B cell (primary cell): ENCODE data around the gene UBQLN3. TPM values are rescaled to one million over a fixed set of nuclear protein-coding genes. Genes with fewer than 3 reads are reported as not detected.

Experiments used
- ATAC-seq: fragments of 200-7000 bp; cut with Tn5 transposase; one replicate; pipeline ENCODE4 v1.10.0; 2021; ENCODE audit warnings: low read depth, mild to moderate bottlenecking, moderate number of reproducible peaks, moderate library complexity
- CTCF ChIA-PET: fragments of 350-600 bp; sonication (Branson Sonifier 250); formaldehyde crosslinking; loops from one replicate; lab custom pipeline; 2021; ENCODE audit warnings: antibody characterized with exemption, inconsistent platforms; lab: Charles Lee
- POLR2A ChIA-PET: fragments of 350-600 bp; sonication (Branson Sonifier 250); formaldehyde crosslinking; loops from one replicate; lab custom pipeline; 2021; ENCODE audit warnings: antibody characterized with exemption; lab: Charles Lee
- DNase-seq: peaks from one replicate; pipeline ENCODE4 v3.0.0; 2013
- H2AFZ ChIP-seq: 2 replicates; pipeline ENCODE4 v1.6.1; 2012; ENCODE audit warnings: mild to moderate bottlenecking, low read depth, low read length; ENCODE audit not compliant: insufficient read depth, poor library complexity, severe bottlenecking
- H3K27ac ChIP-seq, 2 donors: 1 replicate in 1 of 2; 2 replicates in 1 of 2; pipeline ENCODE4 v1.5.1; 2012 to 2013; ENCODE audit warnings: low read length in 2 of 2, mild to moderate bottlenecking in 2 of 2, moderate library complexity in 1 of 2
- H3K27me3 ChIP-seq, 4 experiments: fragments of 200-600 bp in 1 of 4; sonication (generic) in 1 of 4; replicated peaks in 1 of 4; 1 replicate in 2 of 4; 2 replicates in 2 of 4; pipeline versions ENCODE4 v1.6.1 to v1.7.0; 2013 to 2016; ENCODE audit warnings: low read length in 3 of 4, mild to moderate bottlenecking in 2 of 4, mixed read lengths in 1 of 4, moderate library complexity in 1 of 4; ENCODE audit not compliant: insufficient read depth in 4 of 4, control insufficient read depth in 3 of 4; ENCODE audit errors: control extremely low read depth in 1 of 4
- H3K36me3 ChIP-seq, 2 experiments: replicated peaks in 1 of 2; 1 replicate in 1 of 2; 2 replicates in 1 of 2; pipeline versions ENCODE4 v1.6.1 to v1.7.1; 2013; ENCODE audit warnings: low read length in 1 of 2; ENCODE audit not compliant: insufficient read depth in 2 of 2, control insufficient read depth in 1 of 2; ENCODE audit errors: control extremely low read depth in 1 of 2, extremely low read depth in 1 of 2
- H3K4me1 ChIP-seq, 2 donors: fragments of 200-600 bp in 1 of 2; sonication (generic) in 1 of 2; 1 replicate in 1 of 2; 2 replicates in 1 of 2; pipeline versions ENCODE4 v1.5.1 to v1.6.1; 2013 to 2017; ENCODE audit warnings: low read length in 2 of 2; ENCODE audit not compliant: control insufficient read depth in 2 of 2, insufficient read depth in 2 of 2
- H3K4me2 ChIP-seq: replicated peaks from 2 replicates; pipeline ENCODE3; 2012; ENCODE audit warnings: mild to moderate bottlenecking, low read depth, low read length; ENCODE audit not compliant: poor library complexity, severe bottlenecking
- H3K4me3 ChIP-seq, 5 experiments: fragments of 200-600 bp in 1 of 5; sonication (generic) in 1 of 5; 1 replicate in 3 of 5; 2 replicates in 2 of 5; pipeline versions ENCODE4 v1.5.1 to v1.7.0; 2011 to 2016; ENCODE audit warnings: low read length in 4 of 5, mild to moderate bottlenecking in 4 of 5, low read depth in 2 of 5, control low read depth in 1 of 5, moderate library complexity in 1 of 5; ENCODE audit not compliant: insufficient read depth in 1 of 5; ENCODE audit errors: control extremely low read depth in 1 of 5, extremely low read depth in 1 of 5
- H3K79me2 ChIP-seq: fragments of 200-600 bp; sonication (generic); one replicate; pipeline ENCODE4 v1.6.0; 2016; ENCODE audit warnings: low read length; ENCODE audit not compliant: control insufficient read depth, insufficient read depth
- H3K9ac ChIP-seq: fragments of 200-600 bp; sonication (generic); 2 replicates; pipeline ENCODE4 v1.6.1; 2017; ENCODE audit warnings: mild to moderate bottlenecking, low read length, moderate library complexity
- H3K9me3 ChIP-seq, 3 donors: one replicate each; pipeline versions ENCODE4 v1.6.1 to v1.7.1; 2013; ENCODE audit warnings: low read length in 2 of 3; ENCODE audit not compliant: control insufficient read depth in 2 of 3, insufficient read depth in 1 of 3; ENCODE audit errors: control extremely low read depth in 1 of 3
- H4K20me1 ChIP-seq: 2 replicates; pipeline ENCODE4 v1.6.0; 2012; ENCODE audit warnings: mild to moderate bottlenecking, low read length; ENCODE audit not compliant: insufficient read depth, control insufficient read depth, poor library complexity, severe bottlenecking
- H3K27ac Mint-ChIP-seq: one replicate; pipeline ENCODE4 v1.8.0; 2021; ENCODE audit warnings: mixed read lengths
- H3K27me3 Mint-ChIP-seq: one replicate; pipeline ENCODE4 v1.8.0; 2021; ENCODE audit warnings: mixed read lengths
- H3K4me1 Mint-ChIP-seq: one replicate; pipeline ENCODE4 v1.8.0; 2021; ENCODE audit warnings: mixed read lengths
- H3K4me3 Mint-ChIP-seq: one replicate; pipeline ENCODE4 v1.8.0; 2021; ENCODE audit warnings: mixed read lengths
- H3K9me3 Mint-ChIP-seq: one replicate; pipeline ENCODE4 v1.8.0; 2022; ENCODE audit warnings: mixed read lengths; ENCODE audit not compliant: insufficient read depth
- EZH2 ChIP-seq: IDR thresholded peaks from 2 replicates; pipeline ENCODE4 v1.6.1; 2012; ENCODE audit warnings: borderline replicate concordance, low read depth, mild to moderate bottlenecking, moderate library complexity, low read length; ENCODE audit not compliant: insufficient read depth, poor library complexity, severe bottlenecking
- WGBS: methylation state at CpG from one replicate; pipeline ENCODE4 v1.1.5; 2013; ENCODE audit warnings: missing lambda C conversion rate; ENCODE audit not compliant: insufficient coverage; 5-methylcytosine and 5-hydroxymethylcytosine counted together
- intact Hi-C: fragments of 100-400 bp; cut with micrococcal nuclease; formaldehyde crosslinking; loops from one replicate; pipeline ENCODE4 v1.10.0; 2022
- polyA plus RNA-seq: library from polyadenylated mRNA; depleted of rRNA; stranded (reverse); fragments of >200 nt; gene quantifications from 2 replicates; pipeline ENCODE4 v1.2.3, GENCODE V29; 2012
- total RNA-seq, 2 donors: library from RNA; stranded (reverse); fragments of 120-200 nt in 1 of 2; gene quantifications; 1 replicate in 1 of 2; 2 replicates in 1 of 2; pipeline versions ENCODE4 v1.2.3 to v1.2.4, GENCODE V29; 2013 to 2022
- TF ChIP-seq, protein P1 (sequence below): fragments of 200-600 bp; IDR thresholded peaks from one replicate; pipeline ENCODE4 v1.8.0; 2022; ENCODE audit warnings: antibody characterized with exemption, mild to moderate bottlenecking

The UBQLN3 gene
- total and polyA plus RNA-seq, 2 donors (not counting 1 experiment from before 2014, with no cell fraction given): 0.59 TPM; not detected in 1

DNA sequence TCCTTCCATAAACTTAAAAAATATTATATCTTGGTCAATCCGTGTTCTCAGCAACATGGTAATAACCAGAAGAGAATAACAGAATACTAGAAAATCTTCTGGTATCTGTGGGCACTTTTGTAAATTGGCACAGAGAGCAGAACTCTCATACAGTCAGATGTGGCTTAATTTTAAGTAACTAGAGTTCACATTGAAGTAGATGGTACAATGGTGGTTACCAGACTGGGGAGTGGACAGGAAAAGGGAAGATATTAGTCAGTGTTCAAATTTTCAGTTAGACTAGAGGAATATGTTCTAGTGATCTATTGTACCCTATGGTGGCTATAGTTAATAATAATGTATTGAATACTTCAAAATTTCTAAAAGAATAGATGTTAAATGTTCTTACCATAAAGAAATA, 31.7 kb upstream of the UBQLN3 start:
- Histone ChIP-seq H4K20me1 (no peaks in the 10 kb centered on the region), H3K36me3 (no peaks in the 10 kb centered on the region), H3K27ac (no peak overlapping the region), H3K27me3 (no peaks in the 10 kb centered on the region), H3K4me2 (no peak overlapping the region), H3K79me2 (no peaks in the 10 kb centered on the region), H3K4me3 (no peak overlapping the region), H3K4me1 (no peaks in the 10 kb centered on the region), H3K9ac (no peak overlapping the region), H3K9me3 (peaks cover 0 to 4% (median 1%) of the 10 kb centered on the region in 3 donors), H2AFZ (no peak overlapping the region)
- intact Hi-C loops: no loop called here
- POLR2A ChIA-PET: no interaction called here
- no CpG with 5 or more reads among the region's 1 CpG for WGBS
- Mint-ChIP-seq H3K4me1 (no peaks in the 10 kb centered on the region), H3K27me3 (peaks cover 9% of the 10 kb centered on the region), H3K27ac (no peak overlapping the region), H3K4me3 (no peak overlapping the region), H3K9me3 (no peaks in the 10 kb centered on the region)
- TF ChIP-seq, protein P1, sequence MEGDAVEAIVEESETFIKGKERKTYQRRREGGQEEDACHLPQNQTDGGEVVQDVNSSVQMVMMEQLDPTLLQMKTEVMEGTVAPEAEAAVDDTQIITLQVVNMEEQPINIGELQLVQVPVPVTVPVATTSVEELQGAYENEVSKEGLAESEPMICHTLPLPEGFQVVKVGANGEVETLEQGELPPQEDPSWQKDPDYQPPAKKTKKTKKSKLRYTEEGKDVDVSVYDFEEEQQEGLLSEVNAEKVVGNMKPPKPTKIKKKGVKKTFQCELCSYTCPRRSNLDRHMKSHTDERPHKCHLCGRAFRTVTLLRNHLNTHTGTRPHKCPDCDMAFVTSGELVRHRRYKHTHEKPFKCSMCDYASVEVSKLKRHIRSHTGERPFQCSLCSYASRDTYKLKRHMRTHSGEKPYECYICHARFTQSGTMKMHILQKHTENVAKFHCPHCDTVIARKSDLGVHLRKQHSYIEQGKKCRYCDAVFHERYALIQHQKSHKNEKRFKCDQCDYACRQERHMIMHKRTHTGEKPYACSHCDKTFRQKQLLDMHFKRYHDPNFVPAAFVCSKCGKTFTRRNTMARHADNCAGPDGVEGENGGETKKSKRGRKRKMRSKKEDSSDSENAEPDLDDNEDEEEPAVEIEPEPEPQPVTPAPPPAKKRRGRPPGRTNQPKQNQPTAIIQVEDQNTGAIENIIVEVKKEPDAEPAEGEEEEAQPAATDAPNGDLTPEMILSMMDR: no peak
- TF ChIP-seq EZH2: no peak
- ATAC-seq: no peak
- CTCF ChIA-PET: no interaction called here
- DNase-seq: no peak

DNA sequence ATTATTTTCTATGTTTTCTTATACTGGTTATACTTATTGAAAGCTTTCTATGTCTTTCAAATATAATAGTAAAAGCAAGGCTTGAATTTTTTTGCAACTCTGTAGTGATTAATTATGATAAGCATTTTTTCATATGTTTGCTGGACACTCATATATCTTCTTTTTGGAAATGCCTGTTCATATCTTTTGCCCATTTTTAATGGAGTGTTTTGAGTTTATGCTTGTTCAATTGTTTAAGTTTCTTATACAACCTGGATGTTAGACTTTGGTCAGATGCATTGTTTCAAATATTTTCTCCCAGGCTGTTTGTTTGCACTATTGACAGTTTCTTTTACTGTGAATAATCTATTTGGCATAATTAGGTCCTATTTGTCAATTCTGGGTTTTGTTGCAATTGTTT, 26.7 kb upstream of the UBQLN3 start:
- H3K9me3 Mint-ChIP-seq: no peaks in the 10 kb centered on the region
- Histone ChIP-seq H3K27me3 (no peaks in the 10 kb centered on the region), H3K36me3 (no peaks in the 10 kb centered on the region), H3K79me2 (no peaks in the 10 kb centered on the region), H3K4me2 (no peak overlapping the region), H3K4me3 (no peak overlapping the region), H3K9me3 (peaks cover 0 to 4% (median 1%) of the 10 kb centered on the region in 3 donors), H4K20me1 (no peaks in the 10 kb centered on the region), H3K4me1 (no peaks in the 10 kb centered on the region), H3K9ac (no peak overlapping the region), H3K27ac (no peak overlapping the region), H2AFZ (no peak overlapping the region)
- no peak overlapping the region for H3K4me3 Mint-ChIP-seq
- no peak overlapping the region for H3K27ac Mint-ChIP-seq
- TF ChIP-seq EZH2: no peak
- TF ChIP-seq, protein P1: no peak
- peaks cover 12% of the 10 kb centered on the region for H3K27me3 Mint-ChIP-seq
- H3K4me1 Mint-ChIP-seq: no peaks in the 10 kb centered on the region
- DNase-seq (no peak), ATAC-seq (no peak)
- intact Hi-C loops: no loop called here
- ChIA-PET CTCF (no interaction called here), POLR2A (no interaction called here)
